DND-41 (cell line): ENCODE results near the gene DYNC1H1.
"Not testable (repeated sequence)": the region's sequence is repeated elsewhere in the genome, so short reads cannot be mapped to it uniquely, and the experiment has no call there.

ENCODE experiments used
- ATAC-seq: fragments of 200-7000 bp; cut with Tn5 transposase; 3 replicates; pipeline ENCODE4 v1.9.1; 2021; ENCODE audit warnings: low read depth; ENCODE audit not compliant: insufficient read depth
- DNase-seq: peaks from one replicate; pipeline ENCODE4 v3.0.0-alpha.2; 2020
- H2AFZ ChIP-seq: 2 replicates; pipeline ENCODE4 v1.6.0; 2012; ENCODE audit warnings: low read depth, low read length
- H3K27ac ChIP-seq: 2 replicates; pipeline ENCODE4 v1.5.1; 2012; ENCODE audit warnings: low read length, inconsistent platforms
- H3K27me3 ChIP-seq: fragments of 200-600 bp; sonication (generic); 2 replicates; pipeline ENCODE4 v1.6.0; 2012; ENCODE audit warnings: low read length, mild to moderate bottlenecking, inconsistent platforms; ENCODE audit not compliant: insufficient read depth, poor library complexity
- H3K36me3 ChIP-seq: 2 replicates; pipeline ENCODE4 v1.5.1; 2012; ENCODE audit warnings: low read length, inconsistent platforms; ENCODE audit not compliant: insufficient read depth
- H3K4me1 ChIP-seq: 2 replicates; pipeline ENCODE4 v1.5.1; 2012; ENCODE audit warnings: mild to moderate bottlenecking, low read length; ENCODE audit not compliant: insufficient read depth
- H3K4me2 ChIP-seq: 2 replicates; pipeline ENCODE4 v1.6.0; 2012; ENCODE audit warnings: mild to moderate bottlenecking, moderate library complexity, low read length, inconsistent platforms; ENCODE audit not compliant: insufficient read depth
- H3K4me3 ChIP-seq, 2 experiments: fragments of 200-600 bp in 1 of 2; shearing (Covaris generic) in 1 of 2; 2 replicates each; pipeline ENCODE4 v1.5.1; 2012 to 2016; ENCODE audit warnings: inconsistent platforms in 2 of 2, low read length in 2 of 2, mild to moderate bottlenecking in 2 of 2, low read depth in 1 of 2, moderate library complexity in 1 of 2
- H3K79me2 ChIP-seq: 2 replicates; pipeline ENCODE4 v1.6.0; 2012; ENCODE audit warnings: low read length, inconsistent platforms; ENCODE audit not compliant: insufficient read depth
- H3K9ac ChIP-seq: 2 replicates; pipeline ENCODE4 v1.6.0; 2012; ENCODE audit warnings: low read depth, mild to moderate bottlenecking, inconsistent platforms, low read length, moderate library complexity
- H3K9me3 ChIP-seq: 2 replicates; pipeline ENCODE4 v1.5.1; 2012; ENCODE audit warnings: low read length, moderate library complexity, mild to moderate bottlenecking, inconsistent platforms; ENCODE audit not compliant: insufficient read depth, severe bottlenecking
- H4K20me1 ChIP-seq: 2 replicates; pipeline ENCODE4 v1.6.0; 2012; ENCODE audit warnings: low read length; ENCODE audit not compliant: insufficient read depth
- EZH2 ChIP-seq: IDR thresholded peaks from 3 replicates; pipeline ENCODE4 v1.6.1; 2012; ENCODE audit warnings: borderline replicate concordance, low read depth, mild to moderate bottlenecking, moderate library complexity, low read length, inconsistent platforms; ENCODE audit not compliant: severe bottlenecking
- TF ChIP-seq, protein P1 (sequence below): IDR thresholded peaks from 2 replicates; pipeline ENCODE4 v1.5.1; 2012; ENCODE audit warnings: borderline replicate concordance, low read length, moderate library complexity, mild to moderate bottlenecking; ENCODE audit not compliant: poor library complexity, severe bottlenecking; ENCODE audit errors: extremely low read depth

DYNC1H1 gene

GRCh38 chr14:101982621-101983020, 18.2 kb downstream of the DYNC1H1 start:
- DNase-seq (no peak), ATAC-seq (no peak)
- H3K27me3 ChIP-seq = no peaks in the 10 kb centered on the region
- no peaks in the 10 kb centered on the region for H3K4me1 ChIP-seq
- peaks cover 14% of the 10 kb centered on the region; the same call in 1 of the 2 replicates for H4K20me1 ChIP-seq
- no peak overlapping the region for H3K27ac ChIP-seq
- H2AFZ ChIP-seq = no peak overlapping the region
- no peaks in the 10 kb centered on the region for H3K9me3 ChIP-seq
- TF ChIP-seq EZH2 = no peak
- TF ChIP-seq, protein P1, sequence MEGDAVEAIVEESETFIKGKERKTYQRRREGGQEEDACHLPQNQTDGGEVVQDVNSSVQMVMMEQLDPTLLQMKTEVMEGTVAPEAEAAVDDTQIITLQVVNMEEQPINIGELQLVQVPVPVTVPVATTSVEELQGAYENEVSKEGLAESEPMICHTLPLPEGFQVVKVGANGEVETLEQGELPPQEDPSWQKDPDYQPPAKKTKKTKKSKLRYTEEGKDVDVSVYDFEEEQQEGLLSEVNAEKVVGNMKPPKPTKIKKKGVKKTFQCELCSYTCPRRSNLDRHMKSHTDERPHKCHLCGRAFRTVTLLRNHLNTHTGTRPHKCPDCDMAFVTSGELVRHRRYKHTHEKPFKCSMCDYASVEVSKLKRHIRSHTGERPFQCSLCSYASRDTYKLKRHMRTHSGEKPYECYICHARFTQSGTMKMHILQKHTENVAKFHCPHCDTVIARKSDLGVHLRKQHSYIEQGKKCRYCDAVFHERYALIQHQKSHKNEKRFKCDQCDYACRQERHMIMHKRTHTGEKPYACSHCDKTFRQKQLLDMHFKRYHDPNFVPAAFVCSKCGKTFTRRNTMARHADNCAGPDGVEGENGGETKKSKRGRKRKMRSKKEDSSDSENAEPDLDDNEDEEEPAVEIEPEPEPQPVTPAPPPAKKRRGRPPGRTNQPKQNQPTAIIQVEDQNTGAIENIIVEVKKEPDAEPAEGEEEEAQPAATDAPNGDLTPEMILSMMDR = no peak
- H3K9ac ChIP-seq = no peak overlapping the region
- peaks cover 9% of the 10 kb centered on the region; the same call in 1 of the 2 replicates for H3K79me2 ChIP-seq
- H3K4me2 ChIP-seq = no peak overlapping the region
- H3K4me3 ChIP-seq = no peak overlapping the region
- peaks cover 84% of the 10 kb centered on the region for H3K36me3 ChIP-seq

DNA sequence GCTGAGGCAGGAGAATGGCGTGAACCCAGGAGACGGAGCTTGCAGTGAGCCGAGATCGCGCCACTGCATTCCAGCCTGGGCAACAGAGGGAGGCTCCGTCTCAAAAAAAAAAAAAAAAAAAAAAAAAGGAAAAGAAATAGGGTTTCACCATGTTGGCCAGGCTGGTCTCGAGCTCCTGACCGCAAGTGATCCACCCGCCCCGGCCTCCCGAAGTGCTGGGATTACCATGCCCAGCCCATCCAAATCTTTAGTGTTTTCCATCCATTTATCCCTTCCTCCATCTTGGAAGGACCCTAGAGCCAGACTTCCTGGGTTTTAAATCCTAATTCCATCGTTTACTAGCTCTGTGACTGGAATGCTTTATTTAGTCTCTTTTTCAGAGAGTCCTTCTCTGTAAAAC, 20.5 kb downstream of the DYNC1H1 start:
- not testable (repeated sequence) for DNase-seq, H3K79me2 ChIP-seq, H3K9me3 ChIP-seq, H3K27ac ChIP-seq, ATAC-seq, H3K27me3 ChIP-seq, H3K4me1 ChIP-seq, H3K4me2 ChIP-seq, H3K9ac ChIP-seq, H3K4me3 ChIP-seq, H2AFZ ChIP-seq
- Histone ChIP-seq H4K20me1 (peaks cover 18% of the 10 kb centered on the region; the same call in 1 of the 2 replicates), H3K36me3 (peaks cover 84% of the 10 kb centered on the region)

- no peak overlapping the region for H3K4me3 ChIP-seq
- no peak for DNase-seq
- no peak overlapping the region for H3K9ac ChIP-seq
- no peak for ATAC-seq
- H2AFZ ChIP-seq = no peak overlapping the region
- peaks cover 18% of the 10 kb centered on the region; the same call in 1 of the 2 replicates for H4K20me1 ChIP-seq
- TF ChIP-seq, protein P1 = no peak
- TF ChIP-seq EZH2 = no peak
- no peaks in the 10 kb centered on the region for H3K4me1 ChIP-seq
- peaks cover 82% of the 10 kb centered on the region for H3K36me3 ChIP-seq
- H3K4me2 ChIP-seq = no peak overlapping the region
- no peaks in the 10 kb centered on the region for H3K9me3 ChIP-seq
- H3K79me2 ChIP-seq = peaks cover 8% of the 10 kb centered on the region; the same call in 1 of the 2 replicates
- no peaks in the 10 kb centered on the region for H3K27me3 ChIP-seq
- no peak overlapping the region for H3K27ac ChIP-seq
Observed at GRCh38 chr14:101985957-101986356, 21.6 kb downstream of the DYNC1H1 start.

DNA sequence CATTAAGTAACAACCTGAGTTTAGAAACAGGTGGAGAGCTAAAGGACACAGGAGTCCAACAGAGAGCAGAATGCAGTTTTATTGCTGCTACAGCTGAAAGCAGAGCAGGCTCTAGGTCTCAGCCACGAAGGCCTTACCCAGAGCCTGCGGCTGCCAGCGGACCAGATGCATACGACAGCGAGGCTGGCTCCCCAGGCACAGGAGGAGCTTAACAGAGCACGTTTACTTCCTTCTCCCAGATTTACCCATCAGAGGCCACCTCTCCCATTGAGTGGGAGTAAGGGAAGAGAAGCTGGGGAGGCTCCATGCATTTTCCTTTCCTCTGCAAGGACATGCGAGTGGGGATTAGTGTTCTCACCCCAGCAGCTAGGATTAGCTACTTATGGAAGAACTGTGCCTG, 22.6 kb downstream of the DYNC1H1 start:
- peaks cover 81% of the 10 kb centered on the region for H3K36me3 ChIP-seq
- H3K27ac ChIP-seq = no peak overlapping the region
- no peak overlapping the region for H3K4me2 ChIP-seq
- no peaks in the 10 kb centered on the region for H3K9me3 ChIP-seq
- TF ChIP-seq, protein P1 = no peak
- no peak for TF ChIP-seq EZH2
- no peak for DNase-seq
- H3K9ac ChIP-seq = no peak overlapping the region
- peaks cover 8% of the 10 kb centered on the region; the same call in 1 of the 2 replicates for H3K79me2 ChIP-seq
- H3K27me3 ChIP-seq = no peaks in the 10 kb centered on the region
- H3K4me3 ChIP-seq = no peak overlapping the region
- no peak overlapping the region for H2AFZ ChIP-seq
- no peaks in the 10 kb centered on the region for H3K4me1 ChIP-seq
- no peak for ATAC-seq
- H4K20me1 ChIP-seq = peaks cover 18% of the 10 kb centered on the region; the same call in 1 of the 2 replicates
